Endothelial cell of umbilical vein (primary cell): ENCODE data around the gene PDE6B. TPM values are rescaled to one million over a fixed set of nuclear protein-coding genes. Genes with fewer than 3 reads are reported as not detected.

Source experiments
- BruUV-seq: library from RNA; stranded (reverse); fragments of 400-500 nt; replicated peaks from 2 replicates; lab custom pipeline; 2021; lab: Mats Ljungman, UMichigan
- CTCF ChIA-PET: fragments of 300-600, 350-600 bp; sonication (Branson Sonifier 250); formaldehyde crosslinking; loops from one replicate; lab custom pipeline; 2021; ENCODE audit warnings: antibody characterized with exemption, inconsistent platforms; lab: Charles Lee
- POLR2A ChIA-PET: fragments of 300-600, 350-600 bp; sonication (Branson Sonifier 250); formaldehyde crosslinking; loops from one replicate; lab custom pipeline; 2021; ENCODE audit warnings: antibody characterized with exemption, inconsistent platforms; lab: Charles Lee
- DNase-seq: peaks from one replicate; pipeline ENCODE4 v3.0.0-alpha.2; 2011; ENCODE audit warnings: low read depth, low spot score
- FAIRE-seq: peaks from 2 replicates; lab custom pipeline; 2011; peaks lifted over from hg19 to GRCh38; lab: Jason Lieb, UNC
- H2AFZ ChIP-seq: 2 replicates; pipeline ENCODE4 v1.6.0; 2012; ENCODE audit warnings: low read depth, low read length, control low read depth, inconsistent platforms
- H3K27ac ChIP-seq: 2 replicates; pipeline ENCODE4 v1.5.1; 2011; ENCODE audit warnings: low read depth, mild to moderate bottlenecking, control low read depth, low read length, moderate library complexity; ENCODE audit not compliant: insufficient read depth
- H3K27me3 ChIP-seq, 2 experiments: 2 replicates each; pipeline versions ENCODE4 v1.6.0 to v1.6.1; 2011; ENCODE audit warnings: low read length in 2 of 2, mixed read lengths in 1 of 2; ENCODE audit not compliant: control insufficient read depth in 2 of 2, insufficient read depth in 2 of 2
- H3K36me3 ChIP-seq, 2 experiments: 2 replicates in 1 of 2; 3 replicates in 1 of 2; pipeline ENCODE4 v1.5.1; 2011; ENCODE audit warnings: low read length in 2 of 2, mild to moderate bottlenecking in 1 of 2, moderate library complexity in 1 of 2; ENCODE audit not compliant: control insufficient read depth in 2 of 2, insufficient read depth in 2 of 2; ENCODE audit errors: extremely low read depth in 1 of 2
- H3K4me1 ChIP-seq: 3 replicates; pipeline ENCODE4 v1.5.1; 2011; ENCODE audit warnings: mild to moderate bottlenecking, low read length; ENCODE audit not compliant: control insufficient read depth, insufficient read depth; ENCODE audit errors: extremely low read depth
- H3K4me2 ChIP-seq: 2 replicates; pipeline ENCODE4 v1.6.1; 2011; ENCODE audit warnings: low read length, control low read depth, mixed read lengths; ENCODE audit not compliant: insufficient read depth
- H3K4me3 ChIP-seq, 3 experiments: fragments of 200-600 bp in 1 of 3; sonication (generic), shearing (Covaris generic) in 1 of 3; replicated peaks in 1 of 3; 2 replicates each; pipeline ENCODE4 v1.5.1; 2011 to 2016; ENCODE audit warnings: control low read depth in 3 of 3, low read length in 3 of 3, mild to moderate bottlenecking in 2 of 3, inconsistent platforms in 1 of 3, low read depth in 1 of 3, moderate library complexity in 1 of 3; ENCODE audit not compliant: insufficient read depth in 1 of 3
- H3K79me2 ChIP-seq: 2 replicates; pipeline ENCODE4 v1.6.0; 2012; ENCODE audit warnings: low read length, inconsistent platforms; ENCODE audit not compliant: control insufficient read depth, insufficient read depth
- H3K9ac ChIP-seq: replicated peaks from 2 replicates; pipeline ENCODE3; 2011; ENCODE audit warnings: low read length, control low read depth; ENCODE audit not compliant: insufficient read depth; ENCODE audit errors: extremely low read depth
- H3K9me1 ChIP-seq: replicated peaks from 3 replicates; pipeline ENCODE4 v1.6.0; 2011; ENCODE audit warnings: mild to moderate bottlenecking, low read length; ENCODE audit not compliant: control insufficient read depth, insufficient read depth; ENCODE audit errors: extremely low read depth
- H3K9me3 ChIP-seq: replicated peaks from 2 replicates; pipeline ENCODE4 v1.5.1; 2012; ENCODE audit warnings: low read length, inconsistent platforms; ENCODE audit not compliant: control insufficient read depth, insufficient read depth
- H4K20me1 ChIP-seq: replicated peaks from 2 replicates; pipeline ENCODE3; 2011; ENCODE audit warnings: mild to moderate bottlenecking, low read length; ENCODE audit not compliant: control insufficient read depth, insufficient read depth; ENCODE audit errors: extremely low read depth
- EZH2 ChIP-seq: IDR thresholded peaks from 2 replicates; pipeline ENCODE4 v1.6.1; 2012; ENCODE audit warnings: borderline replicate concordance, low read depth, mild to moderate bottlenecking, moderate library complexity, low read length, inconsistent platforms; ENCODE audit not compliant: severe bottlenecking
- GATA2 ChIP-seq: IDR thresholded peaks from 2 replicates; pipeline ENCODE4 v1.7.0; 2011; ENCODE audit warnings: low read depth, mild to moderate bottlenecking, moderate library complexity, mixed read lengths, low read length; ENCODE audit not compliant: insufficient read length, insufficient read depth
- MAX ChIP-seq: IDR thresholded peaks from 2 replicates; pipeline ENCODE4 v1.6.1; 2011; ENCODE audit not compliant: insufficient read depth, insufficient read length
- dilution Hi-C: fragments of 300-500 bp; cut with MboI; formaldehyde crosslinking; loops from one replicate; pipeline ENCODE4 v1.15.0; 2019; ENCODE audit warnings: low sequenced_read_pairs; ENCODE audit not compliant: extremely low pct_ligation_motif_present
- intact Hi-C: fragments of 100-400 bp; cut with micrococcal nuclease; formaldehyde crosslinking; loops from one replicate; pipeline ENCODE4 v1.10.0; 2022
- polyA plus RNA-seq, 4 experiments: library from polyadenylated mRNA; depleted of rRNA in 3 of 4; stranded (reverse) in 3 of 4; unstranded in 1 of 4; fragments of >200 nt; gene quantifications; 2 replicates each; pipeline versions ENCODE4 v1.2.1 to v1.2.3, GENCODE V29; 2011 to 2012; ENCODE audit warnings: missing spikeins in 1 of 4
- total RNA-seq: library from RNA; stranded (reverse); gene quantifications from 2 replicates; pipeline ENCODE4 v1.2.3, GENCODE V29; 2021

PDE6B gene
- total and polyA plus RNA-seq, 2 donors (not counting 3 experiments of a cell fraction or from before 2014, with no cell fraction given), result 0.77 to 1.8 TPM

DNA sequence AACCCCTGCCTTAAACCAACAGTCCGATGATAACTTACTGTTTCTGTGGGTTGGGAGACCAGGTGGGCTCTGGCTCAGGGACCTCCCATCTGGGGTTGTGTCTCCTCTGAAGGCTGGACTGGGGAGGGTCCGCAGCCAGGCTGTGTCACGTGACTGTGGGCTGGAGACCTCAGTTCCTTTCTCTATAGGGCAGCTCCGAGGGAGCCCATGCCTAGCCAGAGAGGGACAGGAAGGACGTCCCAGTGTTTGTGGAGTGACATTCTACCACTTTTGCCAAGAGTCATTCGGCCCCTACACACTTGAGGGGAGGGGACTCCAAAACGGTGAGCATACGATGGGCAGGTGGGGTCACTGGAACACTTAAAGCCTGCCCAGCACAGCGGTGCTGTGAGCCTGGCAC is 84.7 kb downstream of the PDE6B start:
- Histone ChIP-seq H3K9me3 (no peaks in the 10 kb centered on the region), H3K9ac (no peak overlapping the region), H3K4me1 (peaks cover 14% of the 10 kb centered on the region), H3K27me3 (no peaks in the 10 kb centered on the region), H3K4me3 (no peak overlapping the region), H3K36me3 (peaks cover 2 to 9% of the 10 kb centered on the region in 2 experiments), H3K4me2 (no peak overlapping the region), H3K9me1 (no peaks in the 10 kb centered on the region), H2AFZ (no peak overlapping the region), H4K20me1 (peaks cover 8% of the 10 kb centered on the region), H3K79me2 (peaks cover 85% of the 10 kb centered on the region), H3K27ac (no peak overlapping the region)
- no peak for TF ChIP-seq EZH2
- no peak for TF ChIP-seq MAX
- no peak for TF ChIP-seq GATA2
- no TSS peak for BruUV-seq
- DNase-seq (no peak), FAIRE-seq (no peak)
- ChIA-PET CTCF (interaction anchor here (0.6 to 1.7 kb wide), 3 partner anchors 9 to 26 kb away, joined by 3 to 9 read pairs (median 4); no protein-coding TSS in a partner anchor), POLR2A (no interaction called here)
- dilution Hi-C loops, result no loop called here
- intact Hi-C loops, result no loop called here

GRCh38 chr4:710916-711315 is 85.5 kb downstream of the PDE6B start:
- no TSS peak for BruUV-seq
- Histone ChIP-seq H3K4me2 (no peak overlapping the region), H3K27me3 (no peaks in the 10 kb centered on the region), H3K9ac (no peak overlapping the region), H4K20me1 (peaks cover 8% of the 10 kb centered on the region), H3K9me3 (no peaks in the 10 kb centered on the region), H3K4me1 (peaks cover 14% of the 10 kb centered on the region), H2AFZ (no peak overlapping the region), H3K27ac (no peak overlapping the region), H3K79me2 (peaks cover 89% of the 10 kb centered on the region), H3K9me1 (no peaks in the 10 kb centered on the region), H3K36me3 (peaks cover 2 to 9% of the 10 kb centered on the region in 2 experiments), H3K4me3 (no peak overlapping the region)
- intact Hi-C loops, result no loop called here
- TF ChIP-seq GATA2, result no peak
- FAIRE-seq (no peak), DNase-seq (no peak)
- CTCF ChIA-PET, result interaction anchor here (2.1 kb wide), 1 partner anchor 31 kb away, joined by 7 read pairs; no protein-coding TSS in a partner anchor
- dilution Hi-C loops, result no loop called here
- POLR2A ChIA-PET, result no interaction called here
